Lower leg skin (tissue), 3 donors: ENCODE measurements around the gene DNER.

ENCODE experiments used
- CTCF ChIP-seq, 3 donors: fragments of 450-650 bp; IDR thresholded peaks; one replicate each; pipeline ENCODE4 v1.5.1; 2016; ENCODE audit warnings: antibody characterized with exemption in 3 of 3, mild to moderate bottlenecking in 3 of 3, moderate library complexity in 2 of 3
- POLR2A ChIP-seq, 2 donors: fragments of 450-650 bp; IDR thresholded peaks; one replicate each; pipeline ENCODE4 v1.6.1; 2016 to 2017; ENCODE audit warnings: antibody characterized with exemption in 2 of 2, mild to moderate bottlenecking in 1 of 2, moderate library complexity in 1 of 2

- no peak for TF ChIP-seq CTCF (IDR thresholded peaks at IDR 0.05)
- no peak for TF ChIP-seq POLR2A (IDR thresholded peaks at IDR 0.05)
Observed at GRCh38 chr2:229443141-229443540, 271.2 kb downstream of the DNER start.
